Measurements from ENCODE around the gene IL25. TPM values are rescaled to one million over a fixed set of nuclear protein-coding genes. Genes with fewer than 3 reads are reported as not detected.
"Not testable (repeated sequence)": the region's sequence is repeated elsewhere in the genome, so short reads cannot be mapped to it uniquely, and the experiment has no call there.

IL25 gene
- total RNA-seq, 2 experiments from 2014 or later = not detected

- DNase-seq = no peak
- no peaks in the 10 kb centered on the region for H3K9me3 Mint-ChIP-seq
- H3K4me1 Mint-ChIP-seq = no peaks in the 10 kb centered on the region
- CTCF ChIA-PET = interaction anchor here (0.6 kb wide), 2 partner anchors 46 to 133 kb away, joined by 3 to 6 read pairs; no protein-coding TSS in a partner anchor
- no peaks in the 10 kb centered on the region for H3K36me3 Mint-ChIP-seq (ENCODE audit: low read depth)
- no peak overlapping the region for H3K4me3 Mint-ChIP-seq
- H3K27ac Mint-ChIP-seq = no peak overlapping the region
- H3K27me3 Mint-ChIP-seq = peaks cover 5% of the 10 kb centered on the region
- POLR2A ChIA-PET = interaction anchor here (0.6 kb wide), 1 partner anchor 53 kb away, joined by 3 read pairs; no protein-coding TSS in a partner anchor
These were observed 20.0 kb downstream of the IL25 start for GRCh38 chr14:23392613-23393012.

GRCh38 chr14:23396126-23396525, 23.5 kb downstream of the IL25 start:
- DNase-seq = no peak
- no peak overlapping the region for H3K27ac Mint-ChIP-seq
- H3K4me3 Mint-ChIP-seq = no peak overlapping the region
- POLR2A ChIA-PET = no interaction called here
- no peaks in the 10 kb centered on the region for H3K4me1 Mint-ChIP-seq
- CTCF ChIA-PET = interaction anchor here (2.0 kb wide), 1 partner anchor 16 kb away, joined by 8 read pairs; no protein-coding TSS in a partner anchor
- H3K36me3 Mint-ChIP-seq (ENCODE audit: low read depth) = no peaks in the 10 kb centered on the region
- peaks cover 5% of the 10 kb centered on the region for H3K27me3 Mint-ChIP-seq
- no peaks in the 10 kb centered on the region for H3K9me3 Mint-ChIP-seq

DNA sequence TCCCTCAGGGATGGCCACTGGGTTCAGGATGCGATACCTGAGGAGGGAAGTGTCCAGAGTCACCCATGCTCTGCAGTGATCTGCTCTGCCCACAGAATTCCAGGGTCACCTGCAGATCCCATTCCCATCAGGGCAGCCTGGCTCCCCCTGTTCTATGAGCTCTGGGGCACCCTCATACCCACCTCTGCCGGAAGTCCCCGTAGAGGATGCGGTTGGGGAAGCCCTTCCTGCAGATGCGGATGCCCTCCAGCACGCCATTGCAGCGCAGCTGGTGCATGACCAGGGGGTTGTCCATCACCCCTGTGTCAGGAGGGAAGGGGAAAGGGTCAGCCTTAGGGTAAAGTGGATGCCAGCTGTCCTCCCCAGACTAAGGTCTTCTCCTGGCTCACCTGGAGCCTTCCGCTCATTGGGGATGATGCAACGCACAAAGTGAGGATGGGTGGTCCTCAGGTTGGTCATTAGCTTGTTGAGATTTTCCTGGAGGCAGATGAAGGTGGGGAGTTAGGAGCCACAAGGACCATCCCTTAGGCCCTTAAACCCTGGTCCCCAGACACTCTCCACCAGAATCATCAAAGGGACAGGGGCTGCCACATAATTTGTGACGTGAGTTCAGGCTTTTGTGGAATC, 24.3 kb downstream of the IL25 start:
- Mint-ChIP-seq H3K36me3 (ENCODE audit: low read depth) (no peaks in the 10 kb centered on the region), H3K4me3 (no peak overlapping the region), H3K27ac (no peak overlapping the region), H3K27me3 (peaks cover 5% of the 10 kb centered on the region), H3K9me3 (no peaks in the 10 kb centered on the region), H3K4me1 (no peaks in the 10 kb centered on the region)
- no peak for DNase-seq
- CTCF ChIA-PET = no interaction called here
- POLR2A ChIA-PET = no interaction called here

- Mint-ChIP-seq H3K9me3 (no peaks in the 10 kb centered on the region), H3K27me3 (peaks cover 4% of the 10 kb centered on the region), H3K36me3 (ENCODE audit: low read depth) (no peaks in the 10 kb centered on the region), H3K4me1 (no peaks in the 10 kb centered on the region), H3K27ac (no peak overlapping the region), H3K4me3 (no peak overlapping the region)
- POLR2A ChIA-PET = no interaction called here
- CTCF ChIA-PET = no interaction called here
- DNase-seq = no peak
These were observed 25.7 kb downstream of the IL25 start for GRCh38 chr14:23398348-23398747.

DNA sequence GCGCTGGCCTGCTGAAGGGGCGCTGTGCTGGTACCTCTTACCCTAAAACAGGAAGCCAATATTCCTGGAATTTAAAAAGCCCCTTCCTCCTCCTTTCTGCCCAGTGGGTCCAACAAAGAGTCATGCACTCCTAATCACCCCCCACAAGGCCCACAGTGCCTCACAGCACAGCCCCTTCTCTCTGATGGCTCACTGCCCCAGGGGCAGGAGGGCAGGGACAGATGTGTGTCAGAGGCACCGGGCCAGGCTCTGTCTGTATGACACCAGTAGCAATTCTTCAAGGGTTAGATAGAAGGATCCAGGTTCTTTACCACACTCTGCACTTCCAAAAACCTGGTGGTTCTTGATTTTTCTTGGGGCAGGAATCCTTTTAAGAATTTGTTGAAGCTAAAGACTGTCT, 26.5 kb downstream of the IL25 start:
- H3K9me3 Mint-ChIP-seq = no peaks in the 10 kb centered on the region
- CTCF ChIA-PET = no interaction called here
- no peak overlapping the region for H3K27ac Mint-ChIP-seq
- no peaks in the 10 kb centered on the region for H3K27me3 Mint-ChIP-seq
- H3K36me3 Mint-ChIP-seq (ENCODE audit: low read depth) = no peaks in the 10 kb centered on the region
- H3K4me3 Mint-ChIP-seq = no peak overlapping the region
- no peaks in the 10 kb centered on the region for H3K4me1 Mint-ChIP-seq
- DNase-seq = no peak
- POLR2A ChIA-PET = no interaction called here

DNA sequence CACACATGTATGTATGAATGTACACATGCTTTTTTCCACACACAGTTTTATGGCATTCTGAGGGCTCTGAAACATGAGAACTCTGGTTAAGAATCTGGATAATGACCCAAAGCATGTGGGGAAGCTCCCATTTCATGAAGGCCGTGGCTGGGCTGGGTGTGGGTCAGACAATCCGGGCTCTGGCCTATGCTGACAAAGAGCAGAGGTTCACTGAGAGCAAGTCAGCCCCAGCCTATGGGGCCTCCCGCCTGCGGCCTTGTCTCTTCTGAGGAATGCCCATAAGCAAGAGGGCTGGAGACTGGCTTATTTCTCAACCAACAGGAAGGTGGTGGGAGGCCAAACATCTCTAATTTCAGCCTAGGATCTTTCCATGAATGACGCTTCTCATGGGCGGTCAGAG, 27.0 kb downstream of the IL25 start:
- Mint-ChIP-seq H3K4me1 (no peaks in the 10 kb centered on the region), H3K27me3 (no peaks in the 10 kb centered on the region), H3K36me3 (ENCODE audit: low read depth) (no peaks in the 10 kb centered on the region), H3K27ac (no peak overlapping the region), H3K4me3 (no peak overlapping the region), H3K9me3 (no peaks in the 10 kb centered on the region)
- ChIA-PET POLR2A (no interaction called here), CTCF (no interaction called here)
- DNase-seq = no peak

GRCh38 chr14:23400496-23401149, 28.0 kb downstream of the IL25 start:
- H3K9me3 Mint-ChIP-seq; DNase-seq; H3K36me3 Mint-ChIP-seq (ENCODE audit: low read depth); CTCF ChIA-PET; H3K4me3 Mint-ChIP-seq; H3K27ac Mint-ChIP-seq; H3K4me1 Mint-ChIP-seq; POLR2A ChIA-PET; H3K27me3 Mint-ChIP-seq: not testable (repeated sequence)

DNA sequence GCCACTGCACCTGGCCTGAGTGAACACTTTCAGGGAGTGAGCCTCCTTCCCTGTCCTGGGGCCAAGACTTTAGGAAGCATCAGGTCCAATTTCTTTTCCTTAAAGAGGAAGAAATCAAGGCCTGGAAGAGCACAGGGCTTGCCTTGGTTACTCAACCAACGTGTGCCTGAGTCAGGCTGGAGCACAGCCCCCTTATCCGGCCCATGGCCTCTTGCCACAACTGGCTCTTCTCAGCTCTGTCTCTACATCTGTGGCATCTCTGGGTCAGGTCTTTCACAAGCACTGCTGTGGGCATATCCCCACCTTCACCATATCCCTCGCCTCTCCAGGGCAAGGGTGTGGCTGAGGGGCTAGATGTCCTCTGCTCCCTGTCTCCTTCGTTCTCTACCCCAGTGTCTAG, 28.7 kb downstream of the IL25 start:
- no peak overlapping the region for H3K27ac Mint-ChIP-seq
- H3K36me3 Mint-ChIP-seq (ENCODE audit: low read depth) = no peaks in the 10 kb centered on the region
- no peak overlapping the region for H3K4me3 Mint-ChIP-seq
- CTCF ChIA-PET = no interaction called here
- H3K9me3 Mint-ChIP-seq = no peaks in the 10 kb centered on the region
- no peaks in the 10 kb centered on the region for H3K4me1 Mint-ChIP-seq
- no peaks in the 10 kb centered on the region for H3K27me3 Mint-ChIP-seq
- no peak for DNase-seq
- POLR2A ChIA-PET = no interaction called here

GRCh38 chr14:23402296-23403138, 29.9 kb downstream of the IL25 start:
- ChIA-PET CTCF (no interaction called here), POLR2A (no interaction called here)
- Mint-ChIP-seq H3K4me3 (no peak overlapping the region), H3K9me3 (no peaks in the 10 kb centered on the region), H3K36me3 (ENCODE audit: low read depth) (no peaks in the 10 kb centered on the region), H3K27ac (no peak overlapping the region), H3K4me1 (no peaks in the 10 kb centered on the region), H3K27me3 (no peaks in the 10 kb centered on the region)
- no peak for DNase-seq

DNA sequence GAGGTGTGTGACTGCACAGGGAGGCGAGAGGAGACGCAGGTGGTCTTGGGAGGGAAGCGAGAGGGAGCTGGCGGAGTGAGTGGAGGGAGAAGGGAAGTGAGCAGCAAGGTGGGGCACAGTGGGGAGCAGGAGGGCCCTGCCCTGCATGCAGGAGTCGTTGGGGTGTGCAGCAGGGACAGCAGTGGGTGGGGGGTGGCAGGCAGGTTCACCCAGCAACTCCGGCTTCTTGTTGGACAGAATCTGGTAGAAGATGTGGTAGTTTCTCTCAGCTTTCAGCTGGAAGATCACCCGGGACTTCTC, 30.5 kb downstream of the IL25 start:
- H3K4me1 Mint-ChIP-seq = no peaks in the 10 kb centered on the region
- DNase-seq = no peak
- H3K4me3 Mint-ChIP-seq = no peak overlapping the region
- CTCF ChIA-PET = no interaction called here
- H3K27me3 Mint-ChIP-seq = peaks cover 2% of the 10 kb centered on the region
- POLR2A ChIA-PET = no interaction called here
- no peak overlapping the region for H3K27ac Mint-ChIP-seq
- H3K36me3 Mint-ChIP-seq (ENCODE audit: low read depth) = no peaks in the 10 kb centered on the region
- no peaks in the 10 kb centered on the region for H3K9me3 Mint-ChIP-seq

DNA sequence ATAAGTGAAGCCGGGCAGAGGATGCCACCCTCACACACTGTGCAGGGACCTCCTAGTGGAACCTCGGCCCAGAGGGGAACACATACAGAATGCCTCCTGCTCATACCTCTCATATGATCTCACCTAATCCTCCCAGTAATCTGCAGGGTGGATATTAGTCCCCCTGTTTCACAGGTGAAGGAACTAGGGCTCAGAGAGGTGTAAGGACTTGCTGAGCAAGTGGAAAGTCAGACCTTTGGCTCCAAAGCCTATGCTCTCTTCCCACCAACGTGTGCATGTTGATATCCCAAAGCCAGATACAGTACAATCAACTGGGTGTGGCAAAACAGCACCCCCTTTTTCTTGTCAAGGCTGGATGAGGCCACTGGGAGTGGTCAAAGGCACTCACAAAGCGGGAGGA, 31.3 kb downstream of the IL25 start:
- H3K27me3 Mint-ChIP-seq = peaks cover 2% of the 10 kb centered on the region
- ChIA-PET CTCF (no interaction called here), POLR2A (no interaction called here)
- no peak for DNase-seq
- H3K4me1 Mint-ChIP-seq = no peaks in the 10 kb centered on the region
- H3K9me3 Mint-ChIP-seq = no peaks in the 10 kb centered on the region
- H3K36me3 Mint-ChIP-seq (ENCODE audit: low read depth) = no peaks in the 10 kb centered on the region
- no peak overlapping the region for H3K27ac Mint-ChIP-seq
- no peak overlapping the region for H3K4me3 Mint-ChIP-seq

GRCh38 chr14:23404331-23404900, 31.8 kb downstream of the IL25 start:
- Mint-ChIP-seq H3K36me3 (ENCODE audit: low read depth) (no peaks in the 10 kb centered on the region), H3K27me3 (peaks cover 2% of the 10 kb centered on the region), H3K4me1 (peaks cover 1% of the 10 kb centered on the region), H3K9me3 (no peaks in the 10 kb centered on the region), H3K27ac (no peak overlapping the region), H3K4me3 (no peak overlapping the region)
- CTCF ChIA-PET = no interaction called here
- POLR2A ChIA-PET = no interaction called here
- no peak for DNase-seq

- Mint-ChIP-seq H3K4me3 (no peak overlapping the region), H3K36me3 (ENCODE audit: low read depth) (no peaks in the 10 kb centered on the region), H3K4me1 (peaks cover 1% of the 10 kb centered on the region), H3K27me3 (peaks cover 2% of the 10 kb centered on the region), H3K27ac (no peak overlapping the region), H3K9me3 (no peaks in the 10 kb centered on the region)
- ChIA-PET POLR2A (no interaction called here), CTCF (no interaction called here)
- DNase-seq = no peak
These were observed 32.5 kb downstream of the IL25 start for GRCh38 chr14:23405096-23405495.

All from activated CD4-positive, alpha-beta memory T cell treated with anti-CD3 and anti-CD28 coated beads, Interleukin-2, amount 10 ng/mL, durations not matched to agents 7 days and 5 days (primary cell).